IMR-90 (cell line): ENCODE results near the gene ITGA6. TPM values are rescaled to one million over a fixed set of nuclear protein-coding genes. Genes with fewer than 3 reads are reported as not detected.

Experiments
- ATAC-seq: fragments of 200-7000 bp; cut with Tn5 transposase; 2 replicates; pipeline ENCODE4 v1.9.1; 2020; ENCODE audit warnings: low read depth, mild to moderate bottlenecking, moderate library complexity
- BruUV-seq: library from RNA; stranded (reverse); fragments of 400-500 nt; replicated peaks from 2 replicates; lab custom pipeline; 2021; lab: Mats Ljungman, UMichigan
- CTCF ChIA-PET: fragments of 300-600 bp; formaldehyde crosslinking; extraction: SDS; loops from one replicate; lab custom pipeline; 2021; ENCODE audit warnings: antibody characterized with exemption; lab: Yijun Ruan, JAX
- POLR2A ChIA-PET: fragments of 300-600 bp; sonication (Branson Sonifier 250); formaldehyde crosslinking; loops from one replicate; lab custom pipeline; 2022; ENCODE audit warnings: antibody characterized with exemption; ENCODE audit not compliant: unreplicated experiment; lab: Charles Lee
- DNase-seq: peaks from one replicate; pipeline ENCODE4 v3.0.0; 2013
- H2AFZ ChIP-seq: replicated peaks from 2 replicates; pipeline ENCODE3; 2013; ENCODE audit warnings: low read length, mild to moderate bottlenecking; ENCODE audit not compliant: poor library complexity
- H2AK5ac ChIP-seq: 2 replicates; pipeline ENCODE4 v1.6.1; 2013; ENCODE audit warnings: low read depth, low read length, inconsistent platforms
- H2AK9ac ChIP-seq: replicated peaks from 2 replicates; pipeline ENCODE3; 2013; ENCODE audit warnings: mild to moderate bottlenecking, low read depth, low read length, moderate library complexity; ENCODE audit not compliant: poor library complexity
- H2BK120ac ChIP-seq: 2 replicates; pipeline ENCODE4 v1.6.1; 2013; ENCODE audit warnings: low read depth, low read length, inconsistent platforms
- H2BK15ac ChIP-seq: 3 replicates; pipeline ENCODE4 v1.6.1; 2013; ENCODE audit warnings: low read depth, low read length, inconsistent platforms
- H2BK20ac ChIP-seq: 2 replicates; pipeline ENCODE4 v1.6.1; 2013; ENCODE audit warnings: low read depth, mild to moderate bottlenecking, inconsistent platforms, low read length, moderate library complexity
- H2BK5ac ChIP-seq: 2 replicates; pipeline ENCODE4 v1.6.1; 2013; ENCODE audit warnings: mild to moderate bottlenecking, low read depth, low read length, inconsistent platforms; ENCODE audit not compliant: poor library complexity, severe bottlenecking
- H3K14ac ChIP-seq: replicated peaks from 2 replicates; pipeline ENCODE4 v1.6.1; 2013; ENCODE audit warnings: low read depth, low read length, inconsistent platforms
- H3K18ac ChIP-seq: 2 replicates; pipeline ENCODE4 v1.6.1; 2013; ENCODE audit warnings: low read depth, low read length, control low read depth
- H3K23ac ChIP-seq: 2 replicates; pipeline ENCODE4 v1.6.1; 2013; ENCODE audit warnings: low read depth, low read length, inconsistent platforms
- H3K27ac ChIP-seq: 2 replicates; pipeline ENCODE4 v1.5.1; 2013; ENCODE audit warnings: mild to moderate bottlenecking, control low read depth, low read length; ENCODE audit not compliant: insufficient read depth
- H3K27me3 ChIP-seq: 2 replicates; pipeline ENCODE4 v1.6.1; 2013; ENCODE audit warnings: low read length; ENCODE audit not compliant: control insufficient read depth, insufficient read depth
- H3K36me3 ChIP-seq: 2 replicates; pipeline ENCODE4 v1.6.1; 2013; ENCODE audit warnings: low read length, mixed read lengths; ENCODE audit not compliant: control insufficient read depth, insufficient read depth
- H3K4ac ChIP-seq: 2 replicates; pipeline ENCODE4 v1.6.1; 2013; ENCODE audit warnings: low read depth, low read length, inconsistent platforms
- H3K4me1 ChIP-seq: 2 replicates; pipeline ENCODE4 v1.6.1; 2013; ENCODE audit warnings: low read length, mixed read lengths; ENCODE audit not compliant: control insufficient read depth, insufficient read depth
- H3K4me2 ChIP-seq: 2 replicates; pipeline ENCODE4 v1.6.1; 2013; ENCODE audit warnings: low read depth, mild to moderate bottlenecking, control low read depth, low read length, moderate library complexity
- H3K4me3 ChIP-seq: 2 replicates; pipeline ENCODE4 v1.5.1; 2013; ENCODE audit warnings: low read depth, mild to moderate bottlenecking, control low read depth, low read length, moderate library complexity; ENCODE audit not compliant: insufficient read depth
- H3K56ac ChIP-seq: 2 replicates; pipeline ENCODE4 v1.6.1; 2013; ENCODE audit warnings: low read length, inconsistent platforms; ENCODE audit not compliant: insufficient read depth; ENCODE audit errors: extremely low read depth
- H3K79me1 ChIP-seq, 2 experiments: 2 replicates each; pipeline ENCODE4 v1.6.1; 2013; ENCODE audit warnings: low read length in 2 of 2, inconsistent platforms in 1 of 2, low read depth in 1 of 2
- H3K9ac ChIP-seq: 2 replicates; pipeline ENCODE4 v1.6.1; 2013; ENCODE audit warnings: low read depth, low read length, control low read depth
- H3K9me1 ChIP-seq: 2 replicates; pipeline ENCODE4 v1.6.1; 2013; ENCODE audit warnings: low read length, inconsistent platforms; ENCODE audit not compliant: insufficient read depth
- H3K9me3 ChIP-seq: 2 replicates; pipeline ENCODE4 v1.6.1; 2013; ENCODE audit warnings: low read length; ENCODE audit not compliant: control insufficient read depth, insufficient read depth
- H4K20me1 ChIP-seq: 2 replicates; pipeline ENCODE4 v1.6.1; 2013; ENCODE audit warnings: low read length, inconsistent platforms; ENCODE audit not compliant: insufficient read depth
- H4K5ac ChIP-seq: 2 replicates; pipeline ENCODE4 v1.6.1; 2013; ENCODE audit warnings: mild to moderate bottlenecking, low read depth, low read length, control low read depth
- H4K8ac ChIP-seq, 2 experiments: 2 replicates each; pipeline ENCODE4 v1.6.1; 2013; ENCODE audit warnings: low read depth in 2 of 2, low read length in 2 of 2, control low read depth in 1 of 2, inconsistent platforms in 1 of 2
- H4K91ac ChIP-seq: 2 replicates; pipeline ENCODE4 v1.6.1; 2013; ENCODE audit warnings: low read depth, low read length, inconsistent platforms; ENCODE audit not compliant: insufficient read depth
- CEBPB ChIP-seq: IDR thresholded peaks from 2 replicates; pipeline ENCODE4 v1.6.1; 2012; ENCODE audit warnings: low read depth, low read length, improper control_type of control experiment
- CHD1 ChIP-seq: IDR thresholded peaks from 2 replicates; pipeline ENCODE4 v1.6.1; 2012; ENCODE audit warnings: low read depth, low read length, improper control_type of control experiment
- CTCF ChIP-seq: conservative IDR thresholded peaks from 2 replicates; pipeline ENCODE4 v1.5.1; 2012; ENCODE audit warnings: mild to moderate bottlenecking, low read depth, low read length, improper control_type of control experiment
- ELK1 ChIP-seq: fragments of 150-350 bp; IDR thresholded peaks from 2 replicates; pipeline ENCODE4 v1.6.1; 2016; ENCODE audit warnings: low read depth, mild to moderate bottlenecking, low read length, moderate library complexity, borderline replicate concordance
- FOS ChIP-seq: fragments of 150-350 bp; IDR thresholded peaks from 2 replicates; pipeline ENCODE4 v1.6.1; 2016; ENCODE audit warnings: low read depth, low read length
- MAFK ChIP-seq: IDR thresholded peaks from 2 replicates; pipeline ENCODE4 v1.6.1; 2012; ENCODE audit warnings: low read depth, low read length, improper control_type of control experiment
- MAZ ChIP-seq: IDR thresholded peaks from 2 replicates; pipeline ENCODE4 v1.6.1; 2012; ENCODE audit warnings: low read depth, mild to moderate bottlenecking, low read length, improper control_type of control experiment, moderate library complexity, borderline replicate concordance
- MXI1 ChIP-seq: IDR thresholded peaks from 2 replicates; pipeline ENCODE4 v1.6.1; 2012; ENCODE audit warnings: low read depth, mild to moderate bottlenecking, low read length, moderate library complexity, borderline replicate concordance
- POLR2A ChIP-seq: IDR thresholded peaks from 2 replicates; pipeline ENCODE4 v1.6.1; 2012; ENCODE audit warnings: mild to moderate bottlenecking, low read depth, low read length
- RAD21 ChIP-seq: IDR thresholded peaks from 2 replicates; pipeline ENCODE4 v1.6.1; 2012; ENCODE audit warnings: low read length, improper control_type of control experiment
- RCOR1 ChIP-seq: IDR thresholded peaks from 2 replicates; pipeline ENCODE4 v1.6.1; 2012; ENCODE audit warnings: mild to moderate bottlenecking, low read length, improper control_type of control experiment; ENCODE audit not compliant: insufficient replicate concordance
- SMC3 ChIP-seq: fragments of 150-350 bp; IDR thresholded peaks from 2 replicates; pipeline ENCODE4 v1.6.1; 2016; ENCODE audit warnings: low read depth, mild to moderate bottlenecking, antibody characterized with exemption, low read length, moderate library complexity
- dilution Hi-C: fragments of 300-500 bp; cut with HindIII; formaldehyde crosslinking; loops from one replicate; pipeline ENCODE4 v1.14.3; 2018; ENCODE audit warnings: low sequenced_read_pairs; ENCODE audit not compliant: unreplicated experiment
- in situ Hi-C: fragments of 300-500 bp; cut with MboI; formaldehyde crosslinking; loops from 3 replicates; pipeline ENCODE4 v1.14.3; 2019; ENCODE audit warnings: low sequenced_read_pairs, inconsistent platforms, mixed read lengths
- intact Hi-C: fragments of 100-400 bp; cut with micrococcal nuclease; formaldehyde crosslinking; loops from 2 replicates; pipeline ENCODE4 v1.10.0; 2022
- polyA plus RNA-seq, 3 experiments: library from polyadenylated mRNA; depleted of rRNA; stranded (reverse); fragments of >200 nt; gene quantifications; 2 replicates each; pipeline ENCODE4 v1.2.3, GENCODE V29; 2012; ENCODE audit warnings: low replicate concordance in 1 of 3
- total RNA-seq: library from RNA; depleted of rRNA; stranded (reverse); fragments of >200 nt; gene quantifications from 2 replicates; pipeline ENCODE4 v1.2.3, GENCODE V29; 2012
- TF ChIP-seq, protein P1 (sequence below): fragments of 150-350 bp; IDR thresholded peaks from 2 replicates; pipeline ENCODE4 v1.6.1; 2017; ENCODE audit warnings: mild to moderate bottlenecking, antibody characterized with exemption, low read length, low read depth

The ITGA6 gene
- total and polyA plus RNA-seq, 2 of the 4 experiments (the other 2 are of a cell fraction): 12.5 to 43.9 TPM

DNA sequence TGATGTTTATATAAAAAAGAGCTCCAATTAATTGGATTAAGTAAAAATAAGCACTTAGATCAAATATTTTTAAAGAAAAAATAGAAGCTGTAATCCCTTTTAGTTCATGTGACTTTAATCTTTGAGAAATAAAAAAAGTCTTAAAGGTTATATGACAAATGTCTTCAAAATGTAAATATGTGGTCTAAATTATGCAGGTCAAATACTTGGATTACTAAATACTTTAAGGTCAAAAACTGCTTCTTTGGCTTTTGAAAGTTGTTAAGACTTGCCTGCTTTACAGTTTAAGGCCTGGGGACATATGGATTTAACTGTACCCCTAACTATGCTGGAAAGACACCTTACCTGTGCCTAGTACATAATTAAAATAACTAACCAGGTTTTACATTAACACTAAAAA, 113.0 kb downstream of the ITGA6 start:
- intact Hi-C loops: no loop called here

More for the DNA sequence above, 113.0 kb downstream of the ITGA6 start:
- peak; percentile 53 for DNase-seq
- Histone ChIP-seq H3K4me3 (no peak overlapping the region), H4K91ac (no peak overlapping the region), H3K9ac (no peak overlapping the region), H3K23ac (no peak overlapping the region), H2BK15ac (no peak overlapping the region), H2AK9ac (no peak overlapping the region), H2BK20ac (no peak overlapping the region), H4K20me1 (no peaks in the 10 kb centered on the region), H3K18ac (no peak overlapping the region), H3K14ac (0 out of 2 replicates have a peak overlapping the region, but pooled peaks have one; percentile 59), H2AFZ (no peak overlapping the region), H3K36me3 (no peaks in the 10 kb centered on the region), H3K79me1 (no peaks in the 10 kb centered on the region; a peak in 1 of 4 replicates), H4K8ac (no peak overlapping the region), H3K9me1 (no peaks in the 10 kb centered on the region), H3K4ac (no peak overlapping the region; the same call in 1 of the 2 replicates), H4K5ac (no peak overlapping the region), H3K4me1 (peaks cover 1% of the 10 kb centered on the region; the same call in 1 of the 2 replicates), H3K27ac (no peak overlapping the region), H2AK5ac (no peak overlapping the region), H2BK120ac (no peak overlapping the region), H3K4me2 (peak overlapping the region; percentile 49; the same call in 1 of the 2 replicates), H2BK5ac (peak overlapping the region; percentile 87), H3K56ac (no peak overlapping the region), H3K9me3 (peaks cover 8% of the 10 kb centered on the region), H3K27me3 (no peaks in the 10 kb centered on the region)
- CTCF ChIA-PET: interaction anchor here (0.6 kb wide), 1 partner anchor 45 kb away, joined by 5 read pairs; no protein-coding TSS in a partner anchor
- dilution Hi-C loops: no loop called here
- POLR2A ChIA-PET: no interaction called here
- in situ Hi-C loops: no loop called here
- BruUV-seq: no TSS peak
- TF ChIP-seq MAFK (no peak), ELK1 (no peak), FOS (no peak), RCOR1 (no peak), MAZ (no peak), MXI1 (no peak), CTCF (no peak), SMC3 (no peak), CHD1 (no peak), POLR2A (no peak), CEBPB (no peak), RAD21 (no peak)
- TF ChIP-seq, protein P1, sequence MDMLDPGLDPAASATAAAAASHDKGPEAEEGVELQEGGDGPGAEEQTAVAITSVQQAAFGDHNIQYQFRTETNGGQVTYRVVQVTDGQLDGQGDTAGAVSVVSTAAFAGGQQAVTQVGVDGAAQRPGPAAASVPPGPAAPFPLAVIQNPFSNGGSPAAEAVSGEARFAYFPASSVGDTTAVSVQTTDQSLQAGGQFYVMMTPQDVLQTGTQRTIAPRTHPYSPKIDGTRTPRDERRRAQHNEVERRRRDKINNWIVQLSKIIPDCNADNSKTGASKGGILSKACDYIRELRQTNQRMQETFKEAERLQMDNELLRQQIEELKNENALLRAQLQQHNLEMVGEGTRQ: no peak
- ATAC-seq: no peak; the same call in 1 of the 2 replicates
